IPS DF 19.7 (cell line): Measurements from ENCODE around the gene NETO2.

Source experiments
- DNase-seq: peaks from one replicate; pipeline ENCODE4 v3.0.0-alpha.2; 2013; ENCODE audit warnings: low read depth, low spot score

The NETO2 gene

DNA sequence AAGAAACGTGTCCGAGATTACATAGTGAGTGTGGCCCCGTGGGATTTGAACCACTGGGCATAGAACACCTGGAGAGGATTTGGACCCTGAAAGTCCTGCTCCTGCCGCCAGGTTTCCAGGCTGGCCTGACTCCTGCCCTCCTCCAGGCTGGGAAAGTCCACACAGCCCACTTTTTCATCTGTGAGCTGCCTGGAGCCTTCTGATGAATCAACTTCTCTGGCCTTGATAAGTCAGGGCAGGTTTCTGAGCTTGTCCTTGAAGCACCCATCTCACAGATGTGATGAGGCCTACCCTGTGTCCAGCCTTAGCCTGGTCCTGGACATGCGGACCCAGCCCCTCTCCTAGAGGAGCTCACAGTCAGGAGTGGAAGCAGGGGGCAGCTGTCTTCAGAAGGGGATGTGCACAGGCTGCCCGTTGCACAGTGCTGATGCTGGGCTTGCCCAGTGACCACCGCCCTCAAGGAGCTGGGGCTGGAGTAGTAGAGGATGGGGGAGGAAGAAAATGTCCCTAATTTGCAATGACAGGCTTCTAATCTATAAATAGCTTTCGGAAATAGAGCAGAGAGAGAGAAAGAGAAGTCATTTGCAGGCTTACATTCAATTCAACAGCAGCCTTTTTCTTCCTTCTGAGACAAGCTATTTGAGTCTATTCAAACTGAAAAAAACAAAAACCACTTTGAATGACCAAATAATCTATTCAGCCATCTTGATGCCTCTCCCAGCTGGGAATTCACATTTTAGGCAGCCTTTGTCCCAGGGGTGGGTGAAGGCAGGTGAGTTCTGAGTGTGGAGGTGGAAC, 96.8 kb downstream of the NETO2 start:
- DNase-seq: no peak

DNA sequence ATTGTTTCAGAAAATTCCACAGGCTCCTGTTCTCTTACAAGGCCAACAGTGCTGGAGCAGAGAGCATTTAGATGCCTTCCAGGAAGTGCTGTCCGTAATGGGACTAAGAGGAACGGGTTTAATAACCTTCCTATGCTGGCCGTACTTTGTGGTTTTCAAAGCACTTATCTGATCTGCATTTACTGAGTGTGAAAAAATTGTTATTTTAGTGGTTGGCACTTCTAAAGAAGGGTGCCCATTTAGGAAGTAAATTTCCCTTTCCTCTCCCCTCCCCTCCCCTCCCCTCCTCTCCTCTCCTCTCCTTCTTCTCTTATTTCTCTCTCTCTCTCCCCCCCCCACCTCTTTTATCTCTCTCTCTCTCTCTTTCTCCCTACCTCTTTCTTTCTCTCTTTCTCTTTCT, 98.3 kb downstream of the NETO2 start:
- DNase-seq: no peak

DNA sequence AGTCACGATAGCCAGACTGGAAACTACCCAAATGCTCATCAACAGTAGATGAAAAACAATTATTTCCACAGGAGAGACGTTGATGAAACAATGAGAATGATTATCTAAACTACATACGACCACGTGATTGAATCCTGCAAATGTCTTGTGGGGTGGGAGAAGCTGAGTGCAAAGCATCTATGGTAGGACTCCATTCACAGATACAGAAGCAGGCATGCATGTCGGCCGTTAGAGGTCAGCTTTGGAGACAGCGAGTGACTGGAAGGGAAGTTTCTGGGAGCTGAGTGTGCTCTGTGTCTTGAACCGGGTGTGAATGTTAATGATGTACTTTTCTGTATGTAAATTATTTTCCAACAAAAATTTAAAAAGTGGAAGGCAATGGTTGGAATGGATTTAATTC, 98.7 kb downstream of the NETO2 start:
- no peak for DNase-seq

DNA sequence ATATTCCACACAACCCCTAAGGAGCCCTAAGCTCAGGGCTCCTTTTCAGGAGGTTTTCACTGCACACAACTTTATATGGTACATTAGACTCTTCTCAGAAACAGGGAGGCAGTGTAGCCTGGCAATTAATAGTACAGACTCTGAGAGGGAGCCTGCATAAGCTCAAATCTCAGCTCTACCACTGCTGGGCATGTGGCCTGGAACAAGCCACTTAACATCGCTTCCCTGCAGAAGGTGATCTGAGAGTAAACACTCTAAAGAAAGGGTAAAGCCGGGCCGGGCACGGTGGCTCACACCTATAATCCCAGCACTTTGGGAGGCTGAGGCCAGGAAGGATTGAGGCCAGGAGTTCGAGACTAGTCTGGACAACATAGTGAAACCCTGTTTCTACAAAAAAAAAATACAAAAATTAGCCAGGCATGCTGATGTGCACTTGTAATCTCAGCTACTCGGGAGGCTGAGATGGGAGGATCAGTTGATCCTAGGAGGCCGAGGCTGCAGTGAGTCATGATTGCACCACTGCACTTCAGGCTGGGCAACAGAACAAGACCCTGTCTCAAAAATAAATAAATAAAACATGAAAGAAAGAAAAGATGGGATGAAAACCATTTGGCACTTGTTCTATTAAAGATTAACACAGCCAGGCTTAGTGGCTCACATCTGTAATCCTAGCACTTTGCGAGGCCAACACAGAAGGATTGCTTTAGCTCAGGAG, 99.6 kb downstream of the NETO2 start:
- DNase-seq: no peak

DNA sequence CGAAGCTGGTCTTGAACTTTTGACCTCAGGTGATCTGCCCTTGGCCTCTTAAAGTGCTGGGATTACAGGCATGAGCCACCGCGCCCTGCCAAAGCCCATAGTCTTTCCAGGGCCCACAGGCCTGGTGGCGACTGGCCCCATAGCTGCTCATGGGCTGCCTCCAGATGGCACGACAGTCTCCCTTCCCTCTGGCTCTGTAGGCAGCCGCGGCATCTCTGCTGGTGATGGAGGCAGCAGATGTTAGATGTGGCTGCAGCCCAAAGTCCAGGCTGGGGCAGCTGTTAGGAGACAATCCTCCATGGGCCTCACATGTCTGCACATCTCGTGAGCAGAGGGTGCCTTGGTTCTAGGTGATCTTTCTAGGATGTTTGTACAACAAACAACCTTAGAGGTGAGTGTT, 100.5 kb downstream of the NETO2 start:
- DNase-seq: no peak

GRCh38 chr16:47037746-47038458, 105.8 kb downstream of the NETO2 start:
- DNase-seq: no peak

DNA sequence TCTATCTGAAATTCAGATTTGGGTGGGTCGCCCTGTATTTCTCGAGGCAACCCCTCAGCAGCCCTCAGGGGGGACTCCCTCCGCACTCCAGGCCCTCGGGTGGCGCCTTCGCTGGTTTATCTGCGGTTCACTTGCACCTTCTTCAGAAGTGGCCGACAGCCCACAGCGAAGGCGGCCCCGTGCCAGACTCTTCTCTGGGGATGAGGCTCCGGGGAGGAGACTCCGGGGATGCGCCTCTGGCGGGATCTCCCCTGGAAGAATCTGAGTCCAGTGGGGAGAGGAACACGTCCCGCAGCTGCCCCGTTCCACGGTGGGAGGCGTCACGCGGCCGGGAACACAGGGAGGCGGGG, 106.4 kb downstream of the NETO2 start:
- DNase-seq: no peak

DNA sequence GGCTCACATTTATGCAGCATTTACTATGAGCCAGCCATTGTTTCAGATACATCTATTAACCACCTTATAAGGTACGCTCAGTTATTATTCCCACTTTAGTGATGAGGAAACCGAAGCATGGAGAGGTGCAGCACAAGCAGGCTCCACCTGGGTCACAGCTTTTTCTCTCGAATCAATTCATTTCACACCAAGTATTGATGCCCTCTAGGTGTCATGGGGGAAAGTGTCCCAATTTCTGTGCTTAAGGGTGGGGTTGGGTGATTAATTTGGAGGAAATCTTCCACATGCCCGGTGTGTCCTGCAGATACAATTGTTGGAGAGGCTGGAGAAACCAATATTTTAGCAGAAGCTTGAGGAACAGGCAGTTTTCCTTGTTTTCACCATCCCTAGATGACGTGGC, 107.5 kb downstream of the NETO2 start:
- no peak for DNase-seq

DNA sequence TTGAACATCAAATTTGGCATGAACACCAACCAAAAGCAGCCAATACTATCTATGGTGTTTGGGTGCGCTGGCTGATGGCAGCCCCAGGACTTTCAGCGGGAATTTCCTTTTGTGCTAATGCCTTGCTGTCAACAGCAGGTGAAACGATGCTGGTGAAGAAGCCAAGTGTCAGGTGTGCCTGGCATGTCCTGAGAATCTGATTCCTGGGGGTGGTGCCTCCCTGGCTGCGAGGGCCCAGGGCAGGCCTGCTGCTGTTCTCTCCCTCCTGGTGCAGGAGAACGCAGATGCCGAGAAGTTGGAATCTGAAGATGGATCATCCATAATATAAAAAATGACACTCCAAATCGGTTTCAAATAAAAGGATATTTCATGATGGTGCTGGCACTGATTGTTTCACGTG, 108.3 kb downstream of the NETO2 start:
- no peak for DNase-seq

DNA sequence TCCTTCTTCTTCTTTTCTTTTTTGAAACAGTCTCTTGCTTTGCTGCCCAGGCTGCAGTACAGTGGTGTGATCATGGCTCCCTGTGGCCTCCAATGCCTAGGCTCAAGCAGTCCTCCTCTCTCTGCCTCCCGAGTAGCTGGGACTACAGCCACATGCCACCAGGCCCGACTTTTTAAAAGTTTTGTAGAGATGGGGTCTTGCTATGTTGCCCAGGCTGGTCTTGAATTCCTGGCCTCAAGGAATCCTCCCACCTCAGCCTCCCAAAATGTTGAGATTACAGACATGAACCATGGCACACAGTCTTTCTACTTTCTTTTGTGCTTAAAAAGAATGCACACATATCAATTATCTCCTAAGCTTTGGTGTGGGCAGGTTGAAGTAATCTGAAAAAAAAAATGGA, 109.3 kb downstream of the NETO2 start:
- DNase-seq: no peak

DNA sequence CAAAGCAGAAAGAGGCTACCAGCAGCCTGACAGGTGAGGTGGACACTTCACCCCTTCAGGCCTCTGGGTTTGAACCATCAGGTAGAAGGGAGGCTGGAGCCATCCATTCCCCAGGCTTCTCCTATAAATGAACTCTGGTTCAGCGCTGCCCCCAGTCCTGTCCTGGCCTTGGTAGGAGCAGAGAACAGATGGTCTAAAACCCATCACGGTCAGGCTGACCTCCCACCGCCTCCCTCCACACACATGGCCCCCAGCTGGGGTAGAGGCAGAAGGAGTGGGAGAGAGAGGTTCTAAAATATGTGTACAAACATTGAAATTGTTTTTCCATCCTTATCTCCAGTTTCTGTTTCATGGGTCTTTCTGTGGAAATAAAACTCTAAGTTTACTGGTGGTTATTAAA, 110.6 kb downstream of the NETO2 start:
- no peak for DNase-seq

- no peak for DNase-seq
These were observed 114.0 kb downstream of the NETO2 start for GRCh38 chr16:47029724-47030123.

DNA sequence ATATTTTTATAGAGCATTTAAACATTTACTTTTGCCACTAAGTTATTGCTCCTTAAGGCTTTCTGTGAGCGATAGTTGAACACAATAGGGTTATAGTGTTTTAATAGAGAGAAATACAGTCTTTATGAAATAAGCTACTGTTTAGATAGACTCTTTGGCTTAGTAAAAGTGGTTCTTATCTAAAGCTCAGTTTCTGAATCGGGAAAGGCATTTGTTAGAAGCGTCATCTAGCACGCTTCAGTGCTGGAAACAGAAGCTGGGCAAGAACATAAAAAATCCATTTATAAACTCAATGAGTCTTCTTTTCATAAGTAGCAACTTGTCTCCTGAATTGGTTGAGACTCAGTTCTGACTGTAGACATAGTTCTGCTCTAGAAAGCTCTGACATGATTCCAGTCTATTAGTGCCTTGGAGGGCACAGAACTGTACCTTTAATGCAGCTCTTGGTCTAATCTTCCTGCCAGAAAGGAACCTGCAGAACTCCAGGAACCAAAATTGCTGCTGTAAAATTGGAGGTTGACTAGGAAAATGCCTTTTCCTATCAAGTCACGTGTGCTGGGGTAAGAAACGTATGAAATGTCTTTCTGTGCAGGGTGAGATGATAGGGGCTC, 114.9 kb downstream of the NETO2 start:
- no peak for DNase-seq
